A673 (cell line): ENCODE data around the gene CFAP100.

Experiments
- CTCF ChIP-seq: fragments of 300-800, 200-600 bp; sonication (generic); conservative IDR thresholded peaks from 2 replicates; pipeline ENCODE4 v1.5.1; 2017; ENCODE audit warnings: low read depth, mild to moderate bottlenecking, antibody characterized with exemption, low read length, moderate library complexity, mixed read lengths
- EZH2 ChIP-seq: fragments of 200-600 bp; sonication (generic); IDR thresholded peaks from 2 replicates; pipeline ENCODE4 v1.6.1; 2017; ENCODE audit warnings: borderline replicate concordance, low read depth, mild to moderate bottlenecking, mixed read lengths, antibody characterized with exemption, low read length; ENCODE audit not compliant: poor library complexity, severe bottlenecking

DNA sequence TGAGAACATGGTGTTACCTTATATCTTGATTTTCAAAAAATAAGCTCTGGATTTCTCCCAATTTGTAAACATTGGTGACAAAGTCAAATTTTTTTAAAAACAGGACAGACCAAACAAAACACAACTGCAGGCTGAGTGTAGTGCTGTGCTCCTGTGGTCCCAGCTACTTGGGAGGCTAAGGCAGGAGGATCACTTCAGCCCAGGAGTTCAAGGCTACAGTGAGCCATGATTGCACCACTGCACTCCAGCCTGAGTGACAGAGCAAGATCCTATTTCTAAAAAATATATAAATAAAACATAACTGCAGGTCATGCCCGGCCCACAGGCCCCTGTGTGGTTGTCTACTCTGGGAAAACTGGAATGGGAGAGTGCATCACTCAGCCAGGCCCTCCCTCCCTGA, 84.9 kb downstream of the CFAP100 start:
- no peak for TF ChIP-seq CTCF
- TF ChIP-seq EZH2 = no peak
